Panc1 (cell line): ENCODE results near the gene GPR158. TPM values are rescaled to one million over a fixed set of nuclear protein-coding genes. Genes with fewer than 3 reads are reported as not detected.

Experiments
- ATAC-seq: fragments of 200-7000 bp; cut with Tn5 transposase; 2 replicates; pipeline ENCODE4 v1.9.1; 2020; ENCODE audit warnings: mild to moderate bottlenecking, moderate library complexity
- BruUV-seq: library from RNA; stranded (reverse); fragments of 400-500 nt; replicated peaks from 2 replicates; lab custom pipeline; 2021; lab: Mats Ljungman, UMichigan
- CTCF ChIA-PET: fragments of 300-600 bp; sonication (Branson Sonifier 250); formaldehyde crosslinking; loops from one replicate; lab custom pipeline; 2022; ENCODE audit warnings: antibody characterized with exemption; lab: Charles Lee
- POLR2A ChIA-PET: fragments of 300-600 bp; sonication (Branson Sonifier 250); formaldehyde crosslinking; loops from one replicate; lab custom pipeline; 2022; ENCODE audit warnings: antibody characterized with exemption; lab: Charles Lee
- DNase-seq: peaks from one replicate; pipeline ENCODE4 v3.0.0-alpha.2; 2010; ENCODE audit warnings: low read depth, low spot score
- H3K27ac ChIP-seq: 2 replicates; pipeline ENCODE4 v1.5.1; 2011; ENCODE audit warnings: mild to moderate bottlenecking, low read length, inconsistent platforms
- H3K27me3 ChIP-seq: fragments of 200-500 bp; sonication (Bioruptor generic); 2 replicates; pipeline ENCODE4 v1.6.0; 2014; ENCODE audit warnings: low read length, inconsistent platforms; ENCODE audit not compliant: control insufficient read depth, insufficient read depth
- H3K36me3 ChIP-seq: fragments of 200-500 bp; sonication (Bioruptor generic); 2 replicates; pipeline ENCODE4 v1.5.1; 2014; ENCODE audit warnings: inconsistent platforms, mild to moderate bottlenecking, low read length, moderate library complexity; ENCODE audit not compliant: control insufficient read depth, insufficient read depth
- H3K4me1 ChIP-seq: 2 replicates; pipeline ENCODE4 v1.5.1; 2011; ENCODE audit warnings: inconsistent platforms, mild to moderate bottlenecking, low read length, moderate library complexity; ENCODE audit not compliant: control insufficient read depth, insufficient read depth
- H3K4me3 ChIP-seq, 2 experiments: 2 replicates each; pipeline ENCODE4 v1.5.1; 2011 to 2012; ENCODE audit warnings: low read depth in 2 of 2, low read length in 2 of 2, mild to moderate bottlenecking in 2 of 2, inconsistent platforms in 1 of 2, moderate library complexity in 1 of 2
- H3K9me3 ChIP-seq: fragments of 200-500 bp; sonication (Bioruptor generic); 2 replicates; pipeline ENCODE4 v1.5.1; 2014; ENCODE audit warnings: low read depth, mild to moderate bottlenecking, inconsistent platforms, low read length, moderate library complexity; ENCODE audit not compliant: control insufficient read depth, insufficient read depth
- POLR2AphosphoS5 ChIP-seq: IDR thresholded peaks from 2 replicates; pipeline ENCODE4 v1.6.1; 2012; ENCODE audit warnings: mild to moderate bottlenecking, low read depth, low read length, moderate library complexity
- SIN3A ChIP-seq: IDR thresholded peaks from 2 replicates; pipeline ENCODE4 v1.6.1; 2012; ENCODE audit warnings: low read depth, mild to moderate bottlenecking, low read length, moderate library complexity, borderline replicate concordance; ENCODE audit not compliant: insufficient read depth
- TCF7L2 ChIP-seq: IDR thresholded peaks from 2 replicates; pipeline ENCODE4 v1.6.1; 2011; ENCODE audit warnings: mild to moderate bottlenecking, low read depth, low read length, inconsistent platforms
- in situ Hi-C: cut with HindIII; loops from 2 replicates; pipeline ENCODE4 v1.10.0; 2016; ENCODE audit warnings: low sequenced_read_pairs, low pct_unique_long_range_greater_than_20kb
- intact Hi-C: fragments of 100-400 bp; cut with micrococcal nuclease; formaldehyde crosslinking; loops from one replicate; pipeline ENCODE4 v1.10.0; 2022; ENCODE audit not compliant: unreplicated experiment
- total RNA-seq: library from RNA; stranded (reverse); gene quantifications from one replicate; pipeline ENCODE4 v1.2.1, GENCODE V29; 2021; ENCODE audit not compliant: unreplicated experiment
- TF ChIP-seq, protein P1 (sequence below): fragments of 450-650 bp; IDR thresholded peaks from 2 replicates; pipeline ENCODE4 v1.5.1; 2017; ENCODE audit warnings: mild to moderate bottlenecking
- TF ChIP-seq, protein P2 (sequence below), 2 experiments: IDR thresholded peaks; 2 replicates each; pipeline ENCODE4 v1.6.1; 2011 to 2012; ENCODE audit warnings: low read depth in 2 of 2, control low read depth in 1 of 2, low read length in 1 of 2, mild to moderate bottlenecking in 1 of 2, moderate library complexity in 1 of 2; ENCODE audit not compliant: insufficient read depth in 1 of 2

Gene GPR158
- total RNA-seq, 1 experiment from 2014 or later, result 0.64 TPM

DNA sequence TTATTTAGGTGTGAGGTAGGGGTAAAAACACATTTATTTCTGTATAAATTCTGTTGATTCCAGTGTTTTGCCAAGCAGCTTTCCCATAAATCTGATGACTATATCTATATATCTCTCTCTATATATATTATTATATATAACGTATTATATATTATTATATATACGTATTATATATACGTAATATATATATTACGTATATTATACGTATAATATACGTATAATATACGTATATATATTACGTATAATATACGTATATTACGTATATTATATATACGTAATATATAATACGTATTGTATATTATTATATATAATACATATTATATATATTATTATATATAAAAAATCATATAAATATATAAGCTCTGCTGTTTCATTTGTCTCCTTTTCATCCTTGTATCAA is 163.5 kb downstream of the GPR158 start:
- H3K4me3 ChIP-seq, result no peak overlapping the region
- no peaks in the 10 kb centered on the region for H3K4me1 ChIP-seq
- ATAC-seq (no peak), DNase-seq (no peak)
- CTCF ChIA-PET, result no interaction called here
- H3K9me3 ChIP-seq, result no peaks in the 10 kb centered on the region
- no peak overlapping the region for H3K27ac ChIP-seq
- POLR2A ChIA-PET, result no interaction called here
- no TSS peak for BruUV-seq
- no peak for TF ChIP-seq SIN3A
- no peak for TF ChIP-seq TCF7L2
- no peak for TF ChIP-seq POLR2AphosphoS5
- TF ChIP-seq, protein P1, sequence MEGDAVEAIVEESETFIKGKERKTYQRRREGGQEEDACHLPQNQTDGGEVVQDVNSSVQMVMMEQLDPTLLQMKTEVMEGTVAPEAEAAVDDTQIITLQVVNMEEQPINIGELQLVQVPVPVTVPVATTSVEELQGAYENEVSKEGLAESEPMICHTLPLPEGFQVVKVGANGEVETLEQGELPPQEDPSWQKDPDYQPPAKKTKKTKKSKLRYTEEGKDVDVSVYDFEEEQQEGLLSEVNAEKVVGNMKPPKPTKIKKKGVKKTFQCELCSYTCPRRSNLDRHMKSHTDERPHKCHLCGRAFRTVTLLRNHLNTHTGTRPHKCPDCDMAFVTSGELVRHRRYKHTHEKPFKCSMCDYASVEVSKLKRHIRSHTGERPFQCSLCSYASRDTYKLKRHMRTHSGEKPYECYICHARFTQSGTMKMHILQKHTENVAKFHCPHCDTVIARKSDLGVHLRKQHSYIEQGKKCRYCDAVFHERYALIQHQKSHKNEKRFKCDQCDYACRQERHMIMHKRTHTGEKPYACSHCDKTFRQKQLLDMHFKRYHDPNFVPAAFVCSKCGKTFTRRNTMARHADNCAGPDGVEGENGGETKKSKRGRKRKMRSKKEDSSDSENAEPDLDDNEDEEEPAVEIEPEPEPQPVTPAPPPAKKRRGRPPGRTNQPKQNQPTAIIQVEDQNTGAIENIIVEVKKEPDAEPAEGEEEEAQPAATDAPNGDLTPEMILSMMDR, result no peak
- TF ChIP-seq, protein P2, sequence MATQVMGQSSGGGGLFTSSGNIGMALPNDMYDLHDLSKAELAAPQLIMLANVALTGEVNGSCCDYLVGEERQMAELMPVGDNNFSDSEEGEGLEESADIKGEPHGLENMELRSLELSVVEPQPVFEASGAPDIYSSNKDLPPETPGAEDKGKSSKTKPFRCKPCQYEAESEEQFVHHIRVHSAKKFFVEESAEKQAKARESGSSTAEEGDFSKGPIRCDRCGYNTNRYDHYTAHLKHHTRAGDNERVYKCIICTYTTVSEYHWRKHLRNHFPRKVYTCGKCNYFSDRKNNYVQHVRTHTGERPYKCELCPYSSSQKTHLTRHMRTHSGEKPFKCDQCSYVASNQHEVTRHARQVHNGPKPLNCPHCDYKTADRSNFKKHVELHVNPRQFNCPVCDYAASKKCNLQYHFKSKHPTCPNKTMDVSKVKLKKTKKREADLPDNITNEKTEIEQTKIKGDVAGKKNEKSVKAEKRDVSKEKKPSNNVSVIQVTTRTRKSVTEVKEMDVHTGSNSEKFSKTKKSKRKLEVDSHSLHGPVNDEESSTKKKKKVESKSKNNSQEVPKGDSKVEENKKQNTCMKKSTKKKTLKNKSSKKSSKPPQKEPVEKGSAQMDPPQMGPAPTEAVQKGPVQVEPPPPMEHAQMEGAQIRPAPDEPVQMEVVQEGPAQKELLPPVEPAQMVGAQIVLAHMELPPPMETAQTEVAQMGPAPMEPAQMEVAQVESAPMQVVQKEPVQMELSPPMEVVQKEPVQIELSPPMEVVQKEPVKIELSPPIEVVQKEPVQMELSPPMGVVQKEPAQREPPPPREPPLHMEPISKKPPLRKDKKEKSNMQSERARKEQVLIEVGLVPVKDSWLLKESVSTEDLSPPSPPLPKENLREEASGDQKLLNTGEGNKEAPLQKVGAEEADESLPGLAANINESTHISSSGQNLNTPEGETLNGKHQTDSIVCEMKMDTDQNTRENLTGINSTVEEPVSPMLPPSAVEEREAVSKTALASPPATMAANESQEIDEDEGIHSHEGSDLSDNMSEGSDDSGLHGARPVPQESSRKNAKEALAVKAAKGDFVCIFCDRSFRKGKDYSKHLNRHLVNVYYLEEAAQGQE (IDR thresholded peaks at IDR 0.05; ENCODE audit: insufficient read depth in 1 of 2, low read depth in 2 of 2, low read length in 1 of 2), result no peak
- no peaks in the 10 kb centered on the region for H3K27me3 ChIP-seq
- intact Hi-C loops (no loop called here), in situ Hi-C loops (no loop called here)
- H3K36me3 ChIP-seq, result no peaks in the 10 kb centered on the region; the same call in 1 of the 2 replicates

DNA sequence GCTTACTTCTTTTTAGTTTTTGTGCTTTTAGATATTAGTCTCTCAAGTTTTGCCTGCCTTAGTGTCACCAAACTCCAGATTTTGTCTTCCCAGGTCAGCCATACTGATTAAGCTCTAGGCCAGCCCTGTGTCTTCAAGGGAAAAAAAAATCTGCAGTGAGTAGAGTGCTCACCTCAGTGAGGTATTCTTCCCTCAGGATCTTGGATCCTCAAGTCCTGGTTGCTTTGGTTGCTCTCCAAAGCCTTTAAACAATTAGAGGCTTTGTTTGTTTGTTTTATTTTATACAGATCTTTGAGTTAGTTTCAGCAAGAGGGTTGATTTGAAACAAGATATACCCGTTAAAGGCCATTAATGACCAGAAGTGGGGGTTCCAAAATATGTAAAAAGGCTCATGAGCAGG is 165.2 kb downstream of the GPR158 start:
- Histone ChIP-seq H3K9me3 (no peaks in the 10 kb centered on the region), H3K4me3 (no peak overlapping the region), H3K36me3 (no peaks in the 10 kb centered on the region; the same call in 1 of the 2 replicates), H3K27me3 (no peaks in the 10 kb centered on the region), H3K4me1 (no peaks in the 10 kb centered on the region), H3K27ac (no peak overlapping the region)
- intact Hi-C loops (no loop called here), in situ Hi-C loops (no loop called here)
- ATAC-seq, result no peak
- POLR2A ChIA-PET, result no interaction called here
- no TSS peak for BruUV-seq
- CTCF ChIA-PET, result no interaction called here
- DNase-seq, result no peak
- TF ChIP-seq, protein P1, result no peak
- TF ChIP-seq SIN3A (no peak), TCF7L2 (no peak), POLR2AphosphoS5 (no peak)
- TF ChIP-seq, protein P2 (IDR thresholded peaks at IDR 0.05; ENCODE audit: insufficient read depth in 1 of 2, low read depth in 2 of 2, low read length in 1 of 2), result no peak
